IMR-90 (cell line): ENCODE results near the gene GLRA2. TPM values are rescaled to one million over a fixed set of nuclear protein-coding genes. Genes with fewer than 3 reads are reported as not detected.

Experiments used
- ATAC-seq: fragments of 200-7000 bp; cut with Tn5 transposase; 2 replicates; pipeline ENCODE4 v1.9.1; 2020; ENCODE audit warnings: low read depth, mild to moderate bottlenecking, moderate library complexity
- BruUV-seq: library from RNA; stranded (reverse); fragments of 400-500 nt; replicated peaks from 2 replicates; lab custom pipeline; 2021; lab: Mats Ljungman, UMichigan
- CTCF ChIA-PET: fragments of 300-600 bp; formaldehyde crosslinking; extraction: SDS; loops from one replicate; lab custom pipeline; 2021; ENCODE audit warnings: antibody characterized with exemption; lab: Yijun Ruan, JAX
- POLR2A ChIA-PET: fragments of 300-600 bp; sonication (Branson Sonifier 250); formaldehyde crosslinking; loops from one replicate; lab custom pipeline; 2022; ENCODE audit warnings: antibody characterized with exemption; ENCODE audit not compliant: unreplicated experiment; lab: Charles Lee
- DNase-seq: peaks from one replicate; pipeline ENCODE4 v3.0.0; 2013
- H2AFZ ChIP-seq: replicated peaks from 2 replicates; pipeline ENCODE3; 2013; ENCODE audit warnings: low read length, mild to moderate bottlenecking; ENCODE audit not compliant: poor library complexity
- H2AK5ac ChIP-seq: 2 replicates; pipeline ENCODE4 v1.6.1; 2013; ENCODE audit warnings: low read depth, low read length, inconsistent platforms
- H2AK9ac ChIP-seq: replicated peaks from 2 replicates; pipeline ENCODE3; 2013; ENCODE audit warnings: mild to moderate bottlenecking, low read depth, low read length, moderate library complexity; ENCODE audit not compliant: poor library complexity
- H2BK120ac ChIP-seq: 2 replicates; pipeline ENCODE4 v1.6.1; 2013; ENCODE audit warnings: low read depth, low read length, inconsistent platforms
- H2BK15ac ChIP-seq: 3 replicates; pipeline ENCODE4 v1.6.1; 2013; ENCODE audit warnings: low read depth, low read length, inconsistent platforms
- H2BK20ac ChIP-seq: 2 replicates; pipeline ENCODE4 v1.6.1; 2013; ENCODE audit warnings: low read depth, mild to moderate bottlenecking, inconsistent platforms, low read length, moderate library complexity
- H2BK5ac ChIP-seq: 2 replicates; pipeline ENCODE4 v1.6.1; 2013; ENCODE audit warnings: mild to moderate bottlenecking, low read depth, low read length, inconsistent platforms; ENCODE audit not compliant: poor library complexity, severe bottlenecking
- H3K14ac ChIP-seq: replicated peaks from 2 replicates; pipeline ENCODE4 v1.6.1; 2013; ENCODE audit warnings: low read depth, low read length, inconsistent platforms
- H3K18ac ChIP-seq: 2 replicates; pipeline ENCODE4 v1.6.1; 2013; ENCODE audit warnings: low read depth, low read length, control low read depth
- H3K23ac ChIP-seq: 2 replicates; pipeline ENCODE4 v1.6.1; 2013; ENCODE audit warnings: low read depth, low read length, inconsistent platforms
- H3K27ac ChIP-seq: 2 replicates; pipeline ENCODE4 v1.5.1; 2013; ENCODE audit warnings: mild to moderate bottlenecking, control low read depth, low read length; ENCODE audit not compliant: insufficient read depth
- H3K27me3 ChIP-seq: 2 replicates; pipeline ENCODE4 v1.6.1; 2013; ENCODE audit warnings: low read length; ENCODE audit not compliant: control insufficient read depth, insufficient read depth
- H3K36me3 ChIP-seq: 2 replicates; pipeline ENCODE4 v1.6.1; 2013; ENCODE audit warnings: low read length, mixed read lengths; ENCODE audit not compliant: control insufficient read depth, insufficient read depth
- H3K4ac ChIP-seq: 2 replicates; pipeline ENCODE4 v1.6.1; 2013; ENCODE audit warnings: low read depth, low read length, inconsistent platforms
- H3K4me1 ChIP-seq: 2 replicates; pipeline ENCODE4 v1.6.1; 2013; ENCODE audit warnings: low read length, mixed read lengths; ENCODE audit not compliant: control insufficient read depth, insufficient read depth
- H3K4me2 ChIP-seq: 2 replicates; pipeline ENCODE4 v1.6.1; 2013; ENCODE audit warnings: low read depth, mild to moderate bottlenecking, control low read depth, low read length, moderate library complexity
- H3K4me3 ChIP-seq: 2 replicates; pipeline ENCODE4 v1.5.1; 2013; ENCODE audit warnings: low read depth, mild to moderate bottlenecking, control low read depth, low read length, moderate library complexity; ENCODE audit not compliant: insufficient read depth
- H3K56ac ChIP-seq: 2 replicates; pipeline ENCODE4 v1.6.1; 2013; ENCODE audit warnings: low read length, inconsistent platforms; ENCODE audit not compliant: insufficient read depth; ENCODE audit errors: extremely low read depth
- H3K79me1 ChIP-seq, 2 experiments: 2 replicates each; pipeline ENCODE4 v1.6.1; 2013; ENCODE audit warnings: low read length in 2 of 2, inconsistent platforms in 1 of 2, low read depth in 1 of 2
- H3K9ac ChIP-seq: 2 replicates; pipeline ENCODE4 v1.6.1; 2013; ENCODE audit warnings: low read depth, low read length, control low read depth
- H3K9me1 ChIP-seq: 2 replicates; pipeline ENCODE4 v1.6.1; 2013; ENCODE audit warnings: low read length, inconsistent platforms; ENCODE audit not compliant: insufficient read depth
- H3K9me3 ChIP-seq: 2 replicates; pipeline ENCODE4 v1.6.1; 2013; ENCODE audit warnings: low read length; ENCODE audit not compliant: control insufficient read depth, insufficient read depth
- H4K20me1 ChIP-seq: 2 replicates; pipeline ENCODE4 v1.6.1; 2013; ENCODE audit warnings: low read length, inconsistent platforms; ENCODE audit not compliant: insufficient read depth
- H4K5ac ChIP-seq: 2 replicates; pipeline ENCODE4 v1.6.1; 2013; ENCODE audit warnings: mild to moderate bottlenecking, low read depth, low read length, control low read depth
- H4K8ac ChIP-seq, 2 experiments: 2 replicates each; pipeline ENCODE4 v1.6.1; 2013; ENCODE audit warnings: low read depth in 2 of 2, low read length in 2 of 2, control low read depth in 1 of 2, inconsistent platforms in 1 of 2
- H4K91ac ChIP-seq: 2 replicates; pipeline ENCODE4 v1.6.1; 2013; ENCODE audit warnings: low read depth, low read length, inconsistent platforms; ENCODE audit not compliant: insufficient read depth
- BHLHE40 ChIP-seq: fragments of 150-350 bp; IDR thresholded peaks from 2 replicates; pipeline ENCODE4 v1.6.1; 2016; ENCODE audit warnings: mild to moderate bottlenecking, low read depth, low read length
- MAFK ChIP-seq: IDR thresholded peaks from 2 replicates; pipeline ENCODE4 v1.6.1; 2012; ENCODE audit warnings: low read depth, low read length, improper control_type of control experiment
- MXI1 ChIP-seq: IDR thresholded peaks from 2 replicates; pipeline ENCODE4 v1.6.1; 2012; ENCODE audit warnings: low read depth, mild to moderate bottlenecking, low read length, moderate library complexity, borderline replicate concordance
- NFE2L2 ChIP-seq: fragments of 150-350 bp; IDR thresholded peaks from 2 replicates; pipeline ENCODE4 v1.6.1; 2016; ENCODE audit warnings: low read depth, mild to moderate bottlenecking, low read length
- RCOR1 ChIP-seq: IDR thresholded peaks from 2 replicates; pipeline ENCODE4 v1.6.1; 2012; ENCODE audit warnings: mild to moderate bottlenecking, low read length, improper control_type of control experiment; ENCODE audit not compliant: insufficient replicate concordance
- SMC3 ChIP-seq: fragments of 150-350 bp; IDR thresholded peaks from 2 replicates; pipeline ENCODE4 v1.6.1; 2016; ENCODE audit warnings: low read depth, mild to moderate bottlenecking, antibody characterized with exemption, low read length, moderate library complexity
- WGBS, 2 experiments: methylation state at CpG; one replicate each; pipeline versions ENCODE4 v1.1.5 to v1.1.7; 2013; ENCODE audit warnings: missing lambda C conversion rate in 2 of 2; ENCODE audit not compliant: insufficient read length in 1 of 2; ENCODE audit errors: extremely low coverage in 2 of 2; 5-methylcytosine and 5-hydroxymethylcytosine counted together
- dilution Hi-C: fragments of 300-500 bp; cut with HindIII; formaldehyde crosslinking; loops from one replicate; pipeline ENCODE4 v1.14.3; 2018; ENCODE audit warnings: low sequenced_read_pairs; ENCODE audit not compliant: unreplicated experiment
- in situ Hi-C: fragments of 300-500 bp; cut with MboI; formaldehyde crosslinking; loops from 3 replicates; pipeline ENCODE4 v1.14.3; 2019; ENCODE audit warnings: low sequenced_read_pairs, inconsistent platforms, mixed read lengths
- intact Hi-C: fragments of 100-400 bp; cut with micrococcal nuclease; formaldehyde crosslinking; loops from 2 replicates; pipeline ENCODE4 v1.10.0; 2022
- polyA plus RNA-seq, 3 experiments: library from polyadenylated mRNA; depleted of rRNA; stranded (reverse); fragments of >200 nt; gene quantifications; 2 replicates each; pipeline ENCODE4 v1.2.3, GENCODE V29; 2012; ENCODE audit warnings: low replicate concordance in 1 of 3
- total RNA-seq: library from RNA; depleted of rRNA; stranded (reverse); fragments of >200 nt; gene quantifications from 2 replicates; pipeline ENCODE4 v1.2.3, GENCODE V29; 2012
- TF ChIP-seq, protein P1 (sequence below): conservative IDR thresholded peaks from 2 replicates; pipeline ENCODE4 v1.5.1; 2012; ENCODE audit warnings: mild to moderate bottlenecking, low read depth, low read length, improper control_type of control experiment
- TF ChIP-seq, protein P2 (sequence below): fragments of 150-350 bp; IDR thresholded peaks from 2 replicates; pipeline ENCODE4 v1.6.1; 2016; ENCODE audit warnings: low read depth, mild to moderate bottlenecking, low read length, moderate library complexity, borderline replicate concordance

Gene GLRA2
- total and polyA plus RNA-seq, 2 of the 4 experiments (the other 2 are of a cell fraction), result not detected

DNA sequence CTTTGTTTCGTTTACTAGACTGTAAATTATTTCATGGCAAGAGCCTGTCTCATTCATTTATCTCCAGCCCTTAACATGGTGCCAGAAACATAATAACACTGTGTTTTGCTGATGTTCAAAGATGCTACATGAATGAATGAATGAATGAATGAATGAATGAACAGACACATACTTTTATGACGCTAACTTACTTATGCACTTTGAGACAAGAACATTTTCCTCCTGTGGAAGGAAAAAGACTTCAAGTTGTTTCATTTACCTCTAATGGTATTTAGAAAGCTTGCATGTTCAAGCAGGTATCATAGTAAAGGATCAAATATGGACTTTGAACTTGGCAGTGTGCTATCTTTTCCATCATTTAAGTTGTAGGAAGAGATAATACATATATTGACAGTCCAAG, 131.6 kb downstream of the GLRA2 start:
- Histone ChIP-seq H3K56ac (no peak overlapping the region), H3K79me1 (no peaks in the 10 kb centered on the region), H3K4ac (no peak overlapping the region), H2BK15ac (no peak overlapping the region), H2AFZ (no peak overlapping the region), H4K8ac (no peak overlapping the region), H3K23ac (no peak overlapping the region), H4K91ac (no peak overlapping the region), H3K27me3 (no peaks in the 10 kb centered on the region), H2BK120ac (no peak overlapping the region), H3K4me3 (no peak overlapping the region), H3K18ac (no peak overlapping the region), H4K20me1 (no peaks in the 10 kb centered on the region), H3K14ac (no peak overlapping the region), H3K9me3 (no peaks in the 10 kb centered on the region), H2BK5ac (no peak overlapping the region), H3K9ac (no peak overlapping the region), H3K9me1 (no peaks in the 10 kb centered on the region), H2AK9ac (no peak overlapping the region), H4K5ac (no peak overlapping the region), H2AK5ac (no peak overlapping the region), H2BK20ac (no peak overlapping the region), H3K4me2 (no peak overlapping the region), H3K4me1 (no peaks in the 10 kb centered on the region), H3K27ac (no peak overlapping the region), H3K36me3 (no peaks in the 10 kb centered on the region)
- no TSS peak for BruUV-seq
- in situ Hi-C loops (no loop called here), intact Hi-C loops (no loop called here), dilution Hi-C loops (no loop called here)
- no peak for DNase-seq
- ChIA-PET CTCF (no interaction called here), POLR2A (no interaction called here)
- WGBS, 2 experiments, result no CpG with 5 or more reads among the region's 2 CpGs
- no peak for ATAC-seq
- TF ChIP-seq, protein P1, sequence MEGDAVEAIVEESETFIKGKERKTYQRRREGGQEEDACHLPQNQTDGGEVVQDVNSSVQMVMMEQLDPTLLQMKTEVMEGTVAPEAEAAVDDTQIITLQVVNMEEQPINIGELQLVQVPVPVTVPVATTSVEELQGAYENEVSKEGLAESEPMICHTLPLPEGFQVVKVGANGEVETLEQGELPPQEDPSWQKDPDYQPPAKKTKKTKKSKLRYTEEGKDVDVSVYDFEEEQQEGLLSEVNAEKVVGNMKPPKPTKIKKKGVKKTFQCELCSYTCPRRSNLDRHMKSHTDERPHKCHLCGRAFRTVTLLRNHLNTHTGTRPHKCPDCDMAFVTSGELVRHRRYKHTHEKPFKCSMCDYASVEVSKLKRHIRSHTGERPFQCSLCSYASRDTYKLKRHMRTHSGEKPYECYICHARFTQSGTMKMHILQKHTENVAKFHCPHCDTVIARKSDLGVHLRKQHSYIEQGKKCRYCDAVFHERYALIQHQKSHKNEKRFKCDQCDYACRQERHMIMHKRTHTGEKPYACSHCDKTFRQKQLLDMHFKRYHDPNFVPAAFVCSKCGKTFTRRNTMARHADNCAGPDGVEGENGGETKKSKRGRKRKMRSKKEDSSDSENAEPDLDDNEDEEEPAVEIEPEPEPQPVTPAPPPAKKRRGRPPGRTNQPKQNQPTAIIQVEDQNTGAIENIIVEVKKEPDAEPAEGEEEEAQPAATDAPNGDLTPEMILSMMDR, result no peak
- no peak for TF ChIP-seq MAFK
- TF ChIP-seq, protein P2, sequence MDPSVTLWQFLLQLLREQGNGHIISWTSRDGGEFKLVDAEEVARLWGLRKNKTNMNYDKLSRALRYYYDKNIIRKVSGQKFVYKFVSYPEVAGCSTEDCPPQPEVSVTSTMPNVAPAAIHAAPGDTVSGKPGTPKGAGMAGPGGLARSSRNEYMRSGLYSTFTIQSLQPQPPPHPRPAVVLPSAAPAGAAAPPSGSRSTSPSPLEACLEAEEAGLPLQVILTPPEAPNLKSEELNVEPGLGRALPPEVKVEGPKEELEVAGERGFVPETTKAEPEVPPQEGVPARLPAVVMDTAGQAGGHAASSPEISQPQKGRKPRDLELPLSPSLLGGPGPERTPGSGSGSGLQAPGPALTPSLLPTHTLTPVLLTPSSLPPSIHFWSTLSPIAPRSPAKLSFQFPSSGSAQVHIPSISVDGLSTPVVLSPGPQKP, result no peak
- TF ChIP-seq RCOR1, result no peak
- no peak for TF ChIP-seq BHLHE40
- TF ChIP-seq MXI1, result no peak
- no peak for TF ChIP-seq NFE2L2
- TF ChIP-seq SMC3, result no peak
